ENCODE results near the gene ZBTB8OS.
"Not testable (repeated sequence)": the region's sequence is repeated elsewhere in the genome, so short reads cannot be mapped to it uniquely, and the experiment has no call there.

ZBTB8OS gene

DNA sequence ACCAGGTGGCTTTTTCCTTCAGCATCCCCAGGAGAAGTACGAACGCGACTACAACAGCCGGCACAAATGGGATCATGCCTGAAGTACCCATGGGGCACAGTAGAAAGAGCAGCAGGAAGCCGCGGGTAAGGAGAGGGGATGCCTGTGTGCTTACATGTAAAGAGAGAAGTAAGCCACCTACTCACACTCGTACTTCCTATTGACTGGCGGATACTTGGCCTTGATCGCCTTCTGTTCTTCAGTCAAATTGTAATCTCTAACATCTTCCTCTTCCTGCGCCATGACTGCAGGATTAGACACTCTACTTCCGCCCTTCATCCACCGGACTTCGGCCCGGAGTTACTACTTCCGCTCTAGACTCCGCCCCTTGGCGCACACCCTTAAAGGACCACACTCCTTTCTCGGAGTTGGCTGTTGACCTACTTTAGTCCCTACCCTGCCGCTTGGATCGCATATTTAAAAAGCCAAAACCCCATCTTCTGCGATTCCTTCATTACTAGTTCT lies at the start of gene ZBTB8OS:
ZBTB8OS (minus strand) TSS at position 303 of the 504 bp plus-strand sequence; CDS start at position 282, 21 bp downstream.
- peak; percentile 90 for DNase-seq (ENCODE audit: low spot score)

GRCh38 chr1:32696996-32697395 lies 46.6 kb upstream of the ZBTB8OS start:
- not testable (repeated sequence) for DNase-seq (ENCODE audit: low spot score)

GRCh38 chr1:32696041-32696440 lies 45.7 kb upstream of the ZBTB8OS start:
- DNase-seq (ENCODE audit: low spot score): no peak

DNA sequence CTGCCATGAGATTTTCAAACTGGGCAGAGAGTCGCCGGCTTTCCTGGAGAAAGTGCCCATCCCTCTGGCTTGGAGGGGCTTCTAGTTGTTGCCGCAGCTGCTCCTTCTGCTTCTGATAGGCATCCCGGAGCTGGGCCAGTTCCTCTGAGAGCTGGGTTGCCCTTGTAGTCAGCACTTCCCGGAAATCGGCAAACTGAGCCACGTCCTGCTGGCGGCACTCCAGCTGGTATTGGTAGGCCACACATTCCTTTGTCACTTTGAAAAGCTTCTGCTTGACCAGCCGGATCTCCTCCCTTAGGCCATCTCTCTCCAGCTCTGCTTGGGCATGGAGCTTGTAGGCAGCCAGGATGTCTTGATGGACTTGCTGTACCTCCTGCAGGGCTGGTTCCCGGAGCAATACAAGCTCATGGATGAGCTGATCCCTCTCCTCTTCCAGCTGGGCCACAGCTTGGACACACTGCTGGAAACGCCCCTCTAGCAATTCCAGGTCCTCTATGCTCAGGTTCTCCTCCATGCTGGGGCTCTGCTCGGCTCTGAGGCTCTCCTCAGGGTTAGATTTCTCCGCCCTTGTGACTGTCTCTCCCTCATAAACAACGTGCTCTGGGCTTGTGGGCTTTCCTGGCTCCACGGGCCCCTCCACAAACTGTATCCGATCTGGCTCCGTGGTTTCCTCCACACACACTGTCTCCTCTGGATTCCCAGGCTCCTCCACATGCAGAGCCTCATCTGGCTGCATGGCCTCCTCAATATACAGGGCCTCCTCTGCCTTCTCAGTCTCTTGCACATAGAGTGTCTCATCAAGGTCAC lies 45.0 kb upstream of the ZBTB8OS start:
- no peak for DNase-seq (ENCODE audit: low spot score)

GRCh38 chr1:32693455-32694174 lies 43.3 kb upstream of the ZBTB8OS start:
- no peak for DNase-seq (ENCODE audit: low spot score)

GRCh38 chr1:32686387-32686786 lies 36.0 kb upstream of the ZBTB8OS start:
- DNase-seq (ENCODE audit: low spot score): no peak

GRCh38 chr1:32685498-32685897 lies 35.1 kb upstream of the ZBTB8OS start:
- no peak for DNase-seq (ENCODE audit: low spot score)

GRCh38 chr1:32684167-32684811 lies 33.9 kb upstream of the ZBTB8OS start:
- no peak for DNase-seq (ENCODE audit: low spot score)

- DNase-seq (ENCODE audit: low spot score): no peak
Measured at GRCh38 chr1:32683397-32683796, 33.0 kb upstream of the ZBTB8OS start.

DNA sequence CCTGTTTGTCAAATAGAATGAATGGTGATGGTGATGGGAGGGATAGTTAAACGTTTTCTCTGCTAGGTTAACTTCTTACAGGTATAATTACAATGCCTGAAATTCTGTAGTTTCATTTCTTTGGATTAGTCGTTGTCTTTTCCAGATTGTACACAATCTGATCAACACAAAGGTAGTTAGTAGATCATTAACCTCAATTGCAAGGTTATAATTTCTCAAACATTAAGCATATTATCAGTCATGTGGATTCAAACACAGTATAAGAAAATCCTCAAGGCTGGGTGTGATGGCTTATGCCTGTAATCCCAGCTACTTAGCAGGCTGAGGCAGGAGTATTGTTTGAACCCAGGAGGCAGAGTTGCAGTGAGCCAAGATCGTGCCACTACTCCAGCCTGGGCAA lies 31.6 kb upstream of the ZBTB8OS start:
- no peak for DNase-seq (ENCODE audit: low spot score)

- no peak for DNase-seq (ENCODE audit: low spot score)
Measured at GRCh38 chr1:32681509-32681908, 31.2 kb upstream of the ZBTB8OS start.

GRCh38 chr1:32680642-32681041 lies 30.3 kb upstream of the ZBTB8OS start:
- no peak for DNase-seq (ENCODE audit: low spot score)

- not testable (repeated sequence) for DNase-seq (ENCODE audit: low spot score)
Measured at GRCh38 chr1:32679993-32680392, 29.6 kb upstream of the ZBTB8OS start.

- no peak for DNase-seq (ENCODE audit: low spot score)
Measured at GRCh38 chr1:32676945-32677344, 26.6 kb upstream of the ZBTB8OS start.

GRCh38 chr1:32668716-32669115 lies 18.4 kb upstream of the ZBTB8OS start:
- DNase-seq (ENCODE audit: low spot score): not testable (repeated sequence)

- DNase-seq (ENCODE audit: low spot score): no peak
Measured at GRCh38 chr1:32666901-32667566, 16.7 kb upstream of the ZBTB8OS start.

GRCh38 chr1:32665915-32666314 lies 15.6 kb upstream of the ZBTB8OS start:
- DNase-seq (ENCODE audit: low spot score): no peak

- no peak for DNase-seq (ENCODE audit: low spot score)
Measured at GRCh38 chr1:32659581-32659980, 9.2 kb upstream of the ZBTB8OS start.

DNA sequence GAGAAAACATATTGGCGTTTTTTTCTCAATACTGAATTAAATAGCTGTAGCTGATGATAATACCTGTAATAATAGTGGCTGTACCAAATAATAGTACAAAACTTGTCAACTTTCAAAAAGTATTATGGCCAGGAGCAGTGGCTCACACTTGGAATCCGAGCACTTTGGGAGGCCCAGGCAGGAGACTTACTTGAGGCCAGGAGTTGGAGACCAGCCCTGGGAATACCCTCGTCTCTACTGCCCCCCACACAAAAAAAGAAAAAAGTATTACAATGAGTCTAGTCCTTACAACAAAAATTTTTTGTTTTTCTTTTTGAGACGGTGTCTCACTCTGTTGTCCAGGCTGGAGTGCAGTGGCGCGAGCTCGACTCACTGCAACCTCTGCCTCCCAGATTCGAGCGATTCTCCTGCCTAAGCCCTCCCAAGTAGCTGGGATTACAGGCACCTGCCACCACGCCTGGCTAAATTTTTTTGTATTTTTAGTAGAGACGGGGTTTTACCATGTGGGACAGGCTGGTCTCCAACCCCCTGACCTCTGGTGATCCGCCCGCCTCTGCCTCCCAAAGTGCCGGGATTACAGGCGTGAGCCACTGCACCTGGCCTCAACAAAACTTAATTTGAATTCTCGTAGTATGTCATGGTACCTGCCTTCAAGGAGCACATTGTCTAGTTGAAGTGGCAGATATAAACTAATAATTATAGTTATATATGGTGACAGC lies 2.1 kb upstream of the ZBTB8OS start:
- no peak for DNase-seq (ENCODE audit: low spot score)

DNA sequence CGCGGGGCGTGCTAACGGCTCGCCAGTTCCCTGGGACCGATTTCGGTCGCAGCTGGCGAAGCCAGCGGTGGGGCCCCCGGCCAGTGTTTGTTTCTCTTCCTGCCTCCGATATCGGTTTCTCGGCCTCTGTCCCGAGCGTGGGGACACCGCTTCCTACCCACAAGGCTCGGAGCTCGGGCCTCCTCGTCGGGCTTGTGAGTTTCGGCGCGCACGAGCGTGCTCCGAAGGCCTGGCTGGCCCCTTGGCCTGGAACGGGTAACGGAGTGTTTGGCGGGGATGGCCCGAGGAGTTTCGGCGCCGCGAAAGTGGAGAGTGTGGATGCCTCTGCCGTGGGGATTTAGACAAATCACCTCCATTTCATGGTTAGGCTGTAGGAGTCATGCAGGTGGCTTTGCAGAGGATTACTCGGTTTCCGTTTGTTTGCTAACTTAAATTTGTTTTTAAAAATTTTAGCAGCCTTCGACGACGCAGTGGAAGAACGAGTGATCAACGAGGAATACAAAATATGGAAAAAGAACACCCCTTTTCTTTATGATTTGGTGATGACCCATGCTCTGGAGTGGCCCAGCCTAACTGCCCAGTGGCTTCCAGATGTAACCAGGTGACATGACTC lies 1.2 kb upstream of the ZBTB8OS start:
- no peak for DNase-seq (ENCODE audit: low spot score)
